ENCODE measurements around the gene SF3B1.
"Not testable (repeated sequence)": the region's sequence is repeated elsewhere in the genome, so short reads cannot be mapped to it uniquely, and the experiment has no call there.

Gene SF3B1

DNA sequence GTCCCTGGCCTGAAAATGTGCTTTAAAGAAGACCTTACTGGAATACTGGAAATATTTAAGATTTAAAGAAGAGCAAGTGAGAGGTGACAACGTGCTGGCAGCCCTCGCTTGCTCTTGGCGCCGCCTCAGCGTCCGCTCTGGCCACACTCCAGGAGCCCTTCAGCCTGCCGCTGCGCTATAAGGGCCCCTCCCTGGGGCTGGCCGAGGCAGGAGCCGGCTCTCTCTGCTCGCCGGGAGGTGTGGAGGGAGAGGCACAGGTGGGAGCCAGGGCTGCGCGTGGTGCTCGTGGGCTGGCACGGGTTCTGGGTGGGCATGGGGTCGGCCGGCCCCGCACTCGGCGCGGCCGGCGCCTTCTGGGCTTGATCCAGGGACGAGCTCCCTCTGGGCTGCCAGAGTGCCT lies 15.6 kb upstream of the SF3B1 start:
- H3K27me3 Mint-ChIP-seq = no peaks in the 10 kb centered on the region
- H3K27ac Mint-ChIP-seq = no peak overlapping the region
- no peak for DNase-seq
- H3K4me1 Mint-ChIP-seq (ENCODE audit: low read depth) = peaks cover 29% of the 10 kb centered on the region
- no peak overlapping the region for H3K4me3 Mint-ChIP-seq
- H3K36me3 Mint-ChIP-seq (ENCODE audit: low read depth) = peaks cover 22% of the 10 kb centered on the region
- H3K9me3 Mint-ChIP-seq = no peaks in the 10 kb centered on the region

GRCh38 chr2:197446844-197447243 lies 12.0 kb upstream of the SF3B1 start:
- Mint-ChIP-seq H3K4me1 (ENCODE audit: low read depth) (peaks cover 4% of the 10 kb centered on the region), H3K36me3 (ENCODE audit: low read depth) (no peaks in the 10 kb centered on the region), H3K9me3 (no peaks in the 10 kb centered on the region), H3K4me3 (no peak overlapping the region), H3K27me3 (no peaks in the 10 kb centered on the region), H3K27ac (no peak overlapping the region)
- DNase-seq = no peak

GRCh38 chr2:197445746-197446145 lies 10.9 kb upstream of the SF3B1 start:
- Mint-ChIP-seq H3K9me3 (no peaks in the 10 kb centered on the region), H3K4me3 (no peak overlapping the region), H3K36me3 (ENCODE audit: low read depth) (no peaks in the 10 kb centered on the region), H3K27me3 (no peaks in the 10 kb centered on the region), H3K27ac (no peak overlapping the region), H3K4me1 (ENCODE audit: low read depth) (no peaks in the 10 kb centered on the region)
- DNase-seq = no peak

DNA sequence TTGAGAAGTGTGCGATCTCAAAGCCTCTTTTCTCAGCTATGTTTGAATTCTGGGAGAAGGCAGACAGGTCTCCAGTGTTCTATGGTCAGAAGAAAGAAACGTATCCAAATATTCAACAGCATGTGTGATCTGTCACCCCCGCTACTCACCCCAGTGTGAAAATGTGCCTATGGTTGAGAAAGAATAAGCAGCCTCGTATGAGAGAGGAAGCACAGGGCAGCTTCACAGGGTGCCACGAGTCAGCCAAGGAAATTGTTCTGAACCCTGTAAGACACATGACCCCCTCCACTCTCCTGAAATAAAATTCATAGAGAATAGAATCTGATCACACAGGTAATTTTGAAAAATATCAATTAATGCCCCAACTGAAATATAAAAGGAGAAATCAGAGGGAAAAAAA lies 8.0 kb upstream of the SF3B1 start:
- Mint-ChIP-seq H3K27ac (no peak overlapping the region), H3K4me1 (ENCODE audit: low read depth) (no peaks in the 10 kb centered on the region), H3K9me3 (no peaks in the 10 kb centered on the region), H3K27me3 (no peaks in the 10 kb centered on the region), H3K4me3 (no peak overlapping the region), H3K36me3 (ENCODE audit: low read depth) (no peaks in the 10 kb centered on the region)
- no peak for DNase-seq

DNA sequence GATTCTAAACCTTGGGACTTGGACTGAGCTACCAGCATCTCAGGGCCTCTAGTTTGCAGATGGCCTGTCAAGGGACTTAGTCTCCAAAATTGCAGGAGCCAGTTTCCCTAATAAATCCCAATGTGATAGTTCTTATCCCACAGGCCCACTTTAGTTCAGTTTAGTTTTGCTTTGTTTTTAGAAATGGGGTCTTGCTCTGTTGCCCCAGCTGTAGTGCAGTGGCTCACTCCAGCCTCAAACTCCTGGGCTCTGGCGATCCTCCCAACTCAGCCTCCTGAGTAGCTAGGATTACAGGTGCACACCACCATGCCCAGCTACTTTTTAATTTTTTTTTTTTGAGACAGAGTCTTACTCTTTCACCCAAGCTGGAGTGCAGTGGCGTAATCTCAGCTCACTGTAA lies 2.6 kb upstream of the SF3B1 start:
- H3K9me3 Mint-ChIP-seq = no peaks in the 10 kb centered on the region
- H3K27ac Mint-ChIP-seq = no peak overlapping the region
- no peak for DNase-seq
- peaks cover 22% of the 10 kb centered on the region for H3K4me1 Mint-ChIP-seq (ENCODE audit: low read depth)
- H3K27me3 Mint-ChIP-seq = no peaks in the 10 kb centered on the region
- H3K36me3 Mint-ChIP-seq (ENCODE audit: low read depth) = peaks cover 31% of the 10 kb centered on the region
- peak overlapping the region; percentile 18 for H3K4me3 Mint-ChIP-seq

- H3K27me3 Mint-ChIP-seq = no peaks in the 10 kb centered on the region
- peaks cover 37% of the 10 kb centered on the region for H3K4me1 Mint-ChIP-seq (ENCODE audit: low read depth)
- DNase-seq = no peak
Measured at GRCh38 chr2:197435598-197436420, 981 bp upstream of the SF3B1 start.

GRCh38 chr2:197433780-197434438 lies 919 bp downstream of the SF3B1 start:
- DNase-seq = no peak

More at GRCh38 chr2:197435598-197436420, 981 bp upstream of the SF3B1 start:
- peak overlapping the region; percentile 95 for H3K4me3 Mint-ChIP-seq
- H3K36me3 Mint-ChIP-seq (ENCODE audit: low read depth) = peaks cover 45% of the 10 kb centered on the region
- H3K9me3 Mint-ChIP-seq = no peaks in the 10 kb centered on the region
- peak overlapping the region; percentile 100 for H3K27ac Mint-ChIP-seq

GRCh38 chr2:197432527-197432926 lies 2.3 kb downstream of the SF3B1 start:
- H3K4me3 Mint-ChIP-seq = peak overlapping the region; percentile 95
- not testable (repeated sequence) for DNase-seq, H3K9me3 Mint-ChIP-seq, H3K27me3 Mint-ChIP-seq
- peaks cover 73% of the 10 kb centered on the region for H3K36me3 Mint-ChIP-seq (ENCODE audit: low read depth)
- peaks cover 68% of the 10 kb centered on the region for H3K4me1 Mint-ChIP-seq (ENCODE audit: low read depth)
- H3K27ac Mint-ChIP-seq = peak overlapping the region; percentile 91

More at GRCh38 chr2:197433780-197434438, 919 bp downstream of the SF3B1 start:
- Mint-ChIP-seq H3K27ac (peak overlapping the region; percentile 100), H3K27me3 (no peaks in the 10 kb centered on the region), H3K36me3 (ENCODE audit: low read depth) (peaks cover 63% of the 10 kb centered on the region), H3K4me1 (ENCODE audit: low read depth) (peaks cover 56% of the 10 kb centered on the region), H3K9me3 (no peaks in the 10 kb centered on the region), H3K4me3 (peak overlapping the region; percentile 95)

DNA sequence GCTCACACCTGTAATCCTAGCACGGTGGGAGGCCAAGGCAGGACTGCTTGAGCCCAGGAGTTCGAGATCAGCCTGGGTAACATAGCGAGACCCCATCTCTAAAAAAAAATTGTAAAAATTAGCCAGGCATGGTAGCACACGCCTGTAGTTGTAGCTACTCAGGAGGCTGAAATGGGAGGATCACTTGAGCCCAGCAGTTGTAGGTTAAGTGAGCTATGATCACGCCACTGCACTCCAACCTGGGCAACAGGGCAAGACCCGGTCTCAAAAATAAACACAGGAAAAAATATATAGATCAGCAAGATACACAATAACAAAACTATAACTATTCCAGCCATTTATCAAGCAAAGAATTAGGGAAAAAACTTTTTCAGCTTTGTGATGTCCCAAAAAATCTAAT lies 3.0 kb downstream of the SF3B1 start:
- peak overlapping the region; percentile 95 for H3K4me3 Mint-ChIP-seq

GRCh38 chr2:197427986-197428385 lies 6.8 kb downstream of the SF3B1 start:
- peak overlapping the region; percentile 91 for H3K27ac Mint-ChIP-seq
- H3K4me1 Mint-ChIP-seq (ENCODE audit: low read depth) = peaks cover 87% of the 10 kb centered on the region
- H3K27me3 Mint-ChIP-seq = no peaks in the 10 kb centered on the region
- DNase-seq = no peak
- H3K9me3 Mint-ChIP-seq = no peaks in the 10 kb centered on the region
- peaks cover 78% of the 10 kb centered on the region for H3K36me3 Mint-ChIP-seq (ENCODE audit: low read depth)
- H3K4me3 Mint-ChIP-seq = no peak overlapping the region

More for the DNA sequence above, 3.0 kb downstream of the SF3B1 start:
- Mint-ChIP-seq H3K9me3 (no peaks in the 10 kb centered on the region), H3K27ac (peak overlapping the region; percentile 91), H3K27me3 (no peaks in the 10 kb centered on the region), H3K4me1 (ENCODE audit: low read depth) (peaks cover 75% of the 10 kb centered on the region), H3K36me3 (ENCODE audit: low read depth) (peaks cover 80% of the 10 kb centered on the region)
- DNase-seq = no peak

- Mint-ChIP-seq H3K27me3 (no peaks in the 10 kb centered on the region), H3K36me3 (ENCODE audit: low read depth) (peaks cover 78% of the 10 kb centered on the region), H3K9me3 (no peaks in the 10 kb centered on the region), H3K4me3 (no peak overlapping the region), H3K4me1 (ENCODE audit: low read depth) (peaks cover 79% of the 10 kb centered on the region), H3K27ac (peak overlapping the region; percentile 87)
- DNase-seq = no peak
Measured at GRCh38 chr2:197426723-197427603, 7.9 kb downstream of the SF3B1 start.

GRCh38 chr2:197425550-197425949 lies 9.3 kb downstream of the SF3B1 start:
- H3K4me1 Mint-ChIP-seq (ENCODE audit: low read depth) = peaks cover 72% of the 10 kb centered on the region
- peak overlapping the region; percentile 87 for H3K27ac Mint-ChIP-seq
- DNase-seq = no peak
- peaks cover 77% of the 10 kb centered on the region for H3K36me3 Mint-ChIP-seq (ENCODE audit: low read depth)
- peak overlapping the region; percentile 48 for H3K4me3 Mint-ChIP-seq
- no peaks in the 10 kb centered on the region for H3K27me3 Mint-ChIP-seq
- H3K9me3 Mint-ChIP-seq = no peaks in the 10 kb centered on the region

GRCh38 chr2:197423307-197423706 lies 11.5 kb downstream of the SF3B1 start:
- Mint-ChIP-seq H3K4me3 (no peak overlapping the region), H3K27ac (peak overlapping the region; percentile 68), H3K9me3 (no peaks in the 10 kb centered on the region), H3K36me3 (ENCODE audit: low read depth) (peaks cover 75% of the 10 kb centered on the region), H3K27me3 (no peaks in the 10 kb centered on the region), H3K4me1 (ENCODE audit: low read depth) (peaks cover 57% of the 10 kb centered on the region)
- DNase-seq = no peak

- DNase-seq = no peak
- Mint-ChIP-seq H3K36me3 (ENCODE audit: low read depth) (peaks cover 89% of the 10 kb centered on the region), H3K27ac (peak overlapping the region; percentile 73)
Measured at GRCh38 chr2:197419438-197419837, 15.4 kb downstream of the SF3B1 start.

More at GRCh38 chr2:197419438-197419837, 15.4 kb downstream of the SF3B1 start:
- no peaks in the 10 kb centered on the region for H3K9me3 Mint-ChIP-seq
- no peaks in the 10 kb centered on the region for H3K27me3 Mint-ChIP-seq
- H3K4me3 Mint-ChIP-seq = no peak overlapping the region
- H3K4me1 Mint-ChIP-seq (ENCODE audit: low read depth) = peaks cover 33% of the 10 kb centered on the region

All from activated T-cell treated with anti-CD3 and anti-CD28 coated beads, Interleukin-2, amount 50 U/mL, for 24 hours (primary cell).